Smooth muscle cell (in vitro differentiated cells): ENCODE data around the gene TEX22. TPM values are rescaled to one million over a fixed set of nuclear protein-coding genes. Genes with fewer than 3 reads are reported as not detected.

Experiments
- DNase-seq: peaks from one replicate; lab custom pipeline; 2025; ENCODE audit not compliant: unreplicated experiment; lab: John Stamatoyannopoulos, UW
- H2AFZ ChIP-seq: fragments of 200-600 bp; sonication (generic); 2 replicates; pipeline ENCODE4 v1.6.0; 2016; ENCODE audit warnings: antibody characterized with exemption, low read depth, mild to moderate bottlenecking
- H3F3A ChIP-seq: fragments of 200-600 bp; sonication (generic); 2 replicates; pipeline ENCODE4 v1.6.0; 2017; ENCODE audit warnings: antibody characterized with exemption, low read depth
- H3K27ac ChIP-seq: fragments of 200-600 bp; sonication (generic); 2 replicates; pipeline ENCODE4 v1.5.1; 2016; ENCODE audit warnings: low read depth, mild to moderate bottlenecking
- H3K27me3 ChIP-seq: fragments of 200-600 bp; sonication (generic); 2 replicates; pipeline ENCODE4 v1.6.1; 2016; ENCODE audit warnings: low read depth, mild to moderate bottlenecking
- H3K36me3 ChIP-seq: fragments of 200-600 bp; sonication (generic); 2 replicates; pipeline ENCODE4 v1.5.1; 2016; ENCODE audit warnings: low read depth
- H3K4me1 ChIP-seq: fragments of 200-600 bp; sonication (generic); 2 replicates; pipeline ENCODE4 v1.5.1; 2016; ENCODE audit warnings: low read depth
- H3K4me2 ChIP-seq: fragments of 200-600 bp; sonication (generic); 2 replicates; pipeline ENCODE4 v1.6.0; 2016; ENCODE audit warnings: mild to moderate bottlenecking
- H3K4me3 ChIP-seq: fragments of 200-600 bp; sonication (generic); 2 replicates; pipeline ENCODE4 v1.5.1; 2016; ENCODE audit warnings: mild to moderate bottlenecking
- H3K79me2 ChIP-seq: fragments of 200-600 bp; sonication (generic); 2 replicates; pipeline ENCODE4 v1.6.0; 2016; ENCODE audit warnings: low read depth, mild to moderate bottlenecking
- H3K9ac ChIP-seq: fragments of 200-600 bp; sonication (generic); 2 replicates; pipeline ENCODE4 v1.6.0; 2016; ENCODE audit warnings: low read depth
- H3K9me3 ChIP-seq: fragments of 200-600 bp; sonication (generic); replicated peaks from 2 replicates; pipeline ENCODE4 v1.5.1; 2016; ENCODE audit warnings: low read depth
- H4K20me1 ChIP-seq: fragments of 200-600 bp; sonication (generic); 2 replicates; pipeline ENCODE4 v1.6.0; 2016; ENCODE audit warnings: low read depth
- CTCF ChIP-seq: fragments of 200-600 bp; sonication (generic); IDR thresholded peaks from 2 replicates; pipeline ENCODE4 v1.5.1; 2017; ENCODE audit warnings: borderline replicate concordance, mild to moderate bottlenecking, antibody characterized with exemption; ENCODE audit not compliant: insufficient read depth, poor library complexity, severe bottlenecking
- WGBS: methylation state at CpG from one replicate; pipeline ENCODE4 v1.1.7; 2016; ENCODE audit warnings: low lambda C conversion rate; 5-methylcytosine and 5-hydroxymethylcytosine counted together
- polyA plus RNA-seq: library from polyadenylated mRNA; unstranded; fragments of >200 nt; fragmentation: Nextera tagmentation; extraction: Ambion mirVana; gene quantifications from 2 replicates; pipeline ENCODE4 v1.2.1, GENCODE V29; 2016
- total RNA-seq: library from RNA; depleted of rRNA; stranded (reverse); fragments of >200 nt; gene quantifications from 2 replicates; pipeline ENCODE4 v1.2.3, GENCODE V29; 2014

TEX22 gene
- total and polyA plus RNA-seq, 2 experiments from 2014 or later: 0.09 to 0.93 TPM

GRCh38 chr14:105427936-105428485 is 29.7 kb downstream of the TEX22 start:
- Histone ChIP-seq H3K79me2 (peaks cover 88% of the 10 kb centered on the region), H4K20me1 (peaks cover 82% of the 10 kb centered on the region), H3K9ac (no peak overlapping the region), H3K27ac (no peak overlapping the region), H2AFZ (no peak overlapping the region), H3K27me3 (no peaks in the 10 kb centered on the region), H3K4me3 (no peak overlapping the region), H3K9me3 (no peaks in the 10 kb centered on the region), H3F3A (no peaks in the 10 kb centered on the region), H3K4me1 (no peaks in the 10 kb centered on the region), H3K36me3 (no peaks in the 10 kb centered on the region), H3K4me2 (no peak overlapping the region)
- WGBS: 96% methylated on average over 9 of the region's 9 CpGs
- no peak for DNase-seq
- no peak for TF ChIP-seq CTCF

DNA sequence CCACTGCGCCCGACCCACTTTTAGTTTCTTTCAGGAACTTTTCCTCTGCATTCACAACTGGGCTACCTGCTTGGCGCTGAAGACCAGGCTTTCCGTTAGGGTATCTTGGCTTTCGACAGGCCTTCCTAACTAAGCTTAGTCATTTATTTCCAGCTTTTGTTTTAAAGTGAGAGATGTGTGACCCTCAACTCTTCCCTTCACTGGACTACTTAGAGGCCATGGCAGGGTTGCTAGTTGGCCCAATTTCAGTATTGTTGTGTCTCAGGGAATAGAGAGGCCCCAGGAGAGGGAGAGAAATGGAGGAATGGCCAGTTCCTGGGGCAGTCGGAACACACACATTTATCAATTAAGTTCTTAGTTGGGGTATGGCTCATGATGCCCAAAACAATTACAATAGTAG is 31.7 kb downstream of the TEX22 start:
- no peak overlapping the region for H3K9ac ChIP-seq
- WGBS: 97% methylated on average over 6 of the region's 6 CpGs
- no peak for TF ChIP-seq CTCF
- H3K4me1 ChIP-seq: no peaks in the 10 kb centered on the region
- H3K4me2 ChIP-seq: no peak overlapping the region
- DNase-seq: no peak
- no peaks in the 10 kb centered on the region for H3F3A ChIP-seq
- H4K20me1 ChIP-seq: peaks cover 84% of the 10 kb centered on the region
- H3K9me3 ChIP-seq: no peaks in the 10 kb centered on the region
- H3K79me2 ChIP-seq: peaks cover 88% of the 10 kb centered on the region
- H3K27me3 ChIP-seq: no peaks in the 10 kb centered on the region
- no peak overlapping the region for H2AFZ ChIP-seq
- H3K36me3 ChIP-seq: no peaks in the 10 kb centered on the region
- no peak overlapping the region for H3K27ac ChIP-seq
- no peak overlapping the region for H3K4me3 ChIP-seq

GRCh38 chr14:105430565-105430964 is 32.2 kb downstream of the TEX22 start:
- H3K27ac ChIP-seq: no peak overlapping the region
- DNase-seq: no peak

More at GRCh38 chr14:105430565-105430964, 32.2 kb downstream of the TEX22 start:
- peaks cover 89% of the 10 kb centered on the region for H3K79me2 ChIP-seq
- H3K4me3 ChIP-seq: no peak overlapping the region
- H3K9me3 ChIP-seq: no peaks in the 10 kb centered on the region
- WGBS: 84% methylated on average over 9 of the region's 9 CpGs
- H3K4me1 ChIP-seq: no peaks in the 10 kb centered on the region
- H3K9ac ChIP-seq: no peak overlapping the region
- H3K36me3 ChIP-seq: no peaks in the 10 kb centered on the region
- H3F3A ChIP-seq: no peaks in the 10 kb centered on the region
- TF ChIP-seq CTCF: no peak
- no peak overlapping the region for H2AFZ ChIP-seq
- H4K20me1 ChIP-seq: peaks cover 84% of the 10 kb centered on the region
- no peaks in the 10 kb centered on the region for H3K27me3 ChIP-seq
- no peak overlapping the region for H3K4me2 ChIP-seq
